Subcutaneous abdominal adipose tissue (tissue), 5 donors: ENCODE results near the gene TTC34.

Experiments
- H3K27ac ChIP-seq: one replicate; pipeline ENCODE4 v1.7.0; 2013; ENCODE audit warnings: low read depth, mild to moderate bottlenecking, inconsistent platforms, low read length, moderate library complexity
- H3K27me3 ChIP-seq, 5 donors: one replicate each; pipeline ENCODE4 v1.7.0; 2013; ENCODE audit warnings: low read length in 5 of 5, inconsistent platforms in 1 of 5; ENCODE audit not compliant: control insufficient read depth in 5 of 5, insufficient read depth in 4 of 5
- H3K36me3 ChIP-seq, 5 donors: one replicate each; pipeline ENCODE4 v1.7.0; 2013; ENCODE audit warnings: low read length in 5 of 5; ENCODE audit not compliant: control insufficient read depth in 5 of 5, insufficient read depth in 5 of 5
- H3K4me1 ChIP-seq, 5 donors: one replicate each; pipeline ENCODE4 v1.7.0; 2013; ENCODE audit warnings: low read length in 5 of 5, mild to moderate bottlenecking in 3 of 5, moderate library complexity in 1 of 5; ENCODE audit not compliant: control insufficient read depth in 5 of 5, insufficient read depth in 5 of 5
- H3K4me3 ChIP-seq, 5 donors: one replicate each; pipeline ENCODE4 v1.7.0; 2013; ENCODE audit warnings: low read length in 5 of 5, low read depth in 1 of 5
- H3K9ac ChIP-seq, 5 donors: one replicate each; pipeline ENCODE4 v1.7.0; 2013; ENCODE audit warnings: low read length in 5 of 5, mild to moderate bottlenecking in 4 of 5, moderate library complexity in 3 of 5
- H3K9me3 ChIP-seq, 5 donors: one replicate each; pipeline ENCODE4 v1.7.0; 2013; ENCODE audit warnings: low read length in 5 of 5; ENCODE audit not compliant: control insufficient read depth in 5 of 5
- donor health status: healthy.
- donor health status: healthy.
- donor health status: healthy.
- donor health status: healthy.
- donor health status: healthy.

Gene TTC34

DNA sequence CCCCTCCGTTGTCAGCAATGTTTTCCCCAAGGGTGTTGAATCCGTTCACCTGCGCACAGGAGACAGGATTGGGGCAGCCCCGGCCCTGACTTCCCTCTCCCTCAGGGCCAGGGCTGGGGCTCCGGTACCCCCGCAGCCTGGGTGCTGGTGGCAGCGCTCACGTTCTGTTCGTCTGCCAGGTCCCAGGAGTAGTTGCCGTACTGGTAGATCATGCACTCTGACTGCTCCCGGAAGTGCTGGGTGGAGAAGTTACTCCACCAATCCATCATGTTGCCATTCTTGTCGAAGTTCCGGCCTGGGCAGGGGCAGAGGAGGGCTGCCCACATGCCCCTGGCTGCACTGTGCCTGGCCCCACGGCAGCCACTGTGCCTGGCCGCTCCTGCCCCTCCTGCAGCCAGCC lies 208.8 kb downstream of the TTC34 start:
- no peak overlapping the region for H3K27ac ChIP-seq
- H3K36me3 ChIP-seq: peaks cover 0 to 17% (median 8%) of the 10 kb centered on the region in 5 donors
- H3K4me3 ChIP-seq: peak overlapping the region in 2 of 5 donors; percentile 59 to 60
- peaks cover 3 to 23% (median 19%) of the 10 kb centered on the region in 5 donors for H3K27me3 ChIP-seq
- peak overlapping the region in 2 of 5 donors; percentile 19 to 58 for H3K9ac ChIP-seq
- peaks cover 0 to 27% (median 22%) of the 10 kb centered on the region in 5 donors for H3K4me1 ChIP-seq
- H3K9me3 ChIP-seq: no peaks in the 10 kb centered on the region

- Histone ChIP-seq H3K4me1 (peaks cover 0 to 34% (median 30%) of the 10 kb centered on the region in 5 donors), H3K9me3 (no peaks in the 10 kb centered on the region), H3K9ac (no peak overlapping the region), H3K4me3 (no peak overlapping the region), H3K36me3 (peaks cover 0 to 17% (median 8%) of the 10 kb centered on the region in 5 donors), H3K27ac (no peak overlapping the region), H3K27me3 (peaks cover 0 to 23% (median 15%) of the 10 kb centered on the region in 5 donors)
Measured at GRCh38 chr1:2591581-2592261, 209.8 kb downstream of the TTC34 start.

DNA sequence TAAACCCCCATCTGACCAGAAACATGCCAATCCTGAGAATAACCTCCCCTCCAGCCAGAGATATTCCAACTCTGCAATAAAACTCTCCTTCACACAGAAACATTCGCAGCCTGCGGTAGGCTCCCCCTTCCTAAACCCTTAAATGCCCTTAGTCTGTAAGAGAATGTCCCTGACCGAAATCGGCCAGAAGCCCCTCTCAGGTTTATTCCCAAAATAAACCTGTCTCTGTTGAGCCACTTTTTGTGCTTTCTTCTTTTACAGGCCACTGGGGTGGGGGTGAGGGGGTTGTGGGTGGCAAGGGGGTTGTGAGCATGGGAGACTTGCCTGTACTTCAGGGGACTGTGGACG lies 210.3 kb downstream of the TTC34 start:
- Histone ChIP-seq H3K27ac (no peak overlapping the region), H3K4me1 (peaks cover 0 to 34% (median 30%) of the 10 kb centered on the region in 5 donors), H3K36me3 (peaks cover 0 to 17% (median 8%) of the 10 kb centered on the region in 5 donors), H3K9me3 (no peaks in the 10 kb centered on the region), H3K4me3 (no peak overlapping the region), H3K9ac (no peak overlapping the region), H3K27me3 (peaks cover 0 to 23% (median 15%) of the 10 kb centered on the region in 5 donors)

DNA sequence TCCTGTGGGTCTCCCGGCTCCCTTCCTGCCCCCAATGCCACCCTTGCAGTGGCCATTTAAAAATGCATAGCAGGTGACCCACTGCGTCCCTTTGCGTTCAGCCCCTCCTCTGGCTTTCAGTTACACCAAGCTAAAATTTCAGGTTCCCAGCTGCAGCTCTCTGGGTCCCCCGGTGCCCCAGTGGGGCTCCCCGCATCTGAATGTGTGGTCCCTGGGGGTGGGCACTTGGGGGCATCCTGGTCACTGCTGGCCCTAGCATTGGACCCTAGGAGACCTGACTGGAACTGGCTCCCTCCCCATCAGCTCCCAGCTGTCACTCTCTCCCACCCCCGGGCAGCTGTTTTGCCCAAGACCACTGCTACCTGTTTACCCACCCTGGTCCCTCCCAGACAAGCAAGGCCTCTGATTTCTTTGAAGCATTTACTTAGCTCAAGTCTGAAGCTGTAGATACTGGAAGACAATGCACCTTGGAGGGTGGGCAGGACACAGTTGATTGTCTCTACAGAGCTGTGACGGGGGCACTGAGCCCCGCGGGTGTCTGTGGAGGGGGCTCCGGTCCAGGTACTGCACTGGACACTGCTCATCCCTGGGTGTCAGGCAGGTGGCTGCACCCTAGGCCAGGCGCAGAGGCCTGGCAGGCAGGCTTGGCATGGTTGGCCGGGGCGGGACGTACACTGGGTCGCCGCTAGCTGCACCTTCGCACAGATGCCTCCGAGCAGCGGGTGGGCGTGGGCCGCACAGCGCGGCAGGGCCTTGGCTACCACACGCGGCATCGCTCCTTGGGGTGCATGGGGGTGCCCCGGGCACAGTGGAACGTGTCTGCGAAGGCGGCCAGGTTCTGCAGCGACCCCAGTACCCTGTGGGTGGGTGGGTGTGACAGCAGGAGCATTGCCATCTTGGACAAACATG lies 211.0 kb downstream of the TTC34 start:
- Histone ChIP-seq H3K27me3 (peaks cover 0 to 23% (median 15%) of the 10 kb centered on the region in 5 donors), H3K4me1 (peaks cover 0 to 37% (median 33%) of the 10 kb centered on the region in 5 donors), H3K36me3 (peaks cover 0 to 17% (median 8%) of the 10 kb centered on the region in 5 donors), H3K27ac (no peak overlapping the region), H3K4me3 (no peak overlapping the region), H3K9me3 (no peaks in the 10 kb centered on the region), H3K9ac (no peak overlapping the region)

DNA sequence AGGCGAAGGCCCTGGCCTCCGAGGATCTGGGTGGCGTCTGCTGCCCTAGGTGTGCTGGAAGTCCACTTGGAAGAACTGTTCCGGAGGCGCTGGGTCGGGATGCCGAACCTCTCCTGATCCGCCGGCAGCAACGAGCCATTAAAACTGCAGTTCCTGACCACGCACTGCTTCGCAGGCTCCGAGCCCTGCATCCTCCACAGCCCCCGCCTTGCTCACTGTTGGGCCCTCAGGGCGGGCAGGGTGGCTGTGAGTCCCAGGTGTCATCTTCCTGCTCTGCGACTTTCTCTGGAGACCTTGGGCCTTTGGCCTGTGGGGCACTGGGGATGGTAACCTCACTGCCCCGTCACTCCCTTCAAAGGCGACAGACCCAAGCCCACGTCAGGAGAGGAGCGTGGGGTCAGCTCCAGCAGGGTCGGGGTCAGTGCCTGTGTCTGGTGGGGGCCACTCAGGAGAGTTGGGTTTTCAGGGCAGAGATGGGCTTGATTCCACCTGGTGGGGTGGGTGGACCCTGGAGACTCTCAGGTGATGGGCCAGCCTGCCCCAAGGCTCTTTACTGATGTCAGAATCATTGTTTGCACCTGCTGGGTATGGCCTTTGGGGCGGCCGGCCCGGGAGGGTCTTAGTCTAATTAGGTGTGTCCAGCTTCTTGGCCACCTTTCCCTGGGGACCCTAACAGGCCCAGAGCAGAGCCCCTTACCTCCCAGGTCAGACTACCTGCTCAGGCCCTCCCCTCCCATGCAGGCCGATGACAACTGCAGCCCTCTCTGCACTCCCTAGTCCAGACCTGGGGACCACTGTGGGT lies 211.9 kb downstream of the TTC34 start:
- H3K27me3 ChIP-seq: peaks cover 0 to 17% (median 12%) of the 10 kb centered on the region in 5 donors
- peaks cover 0 to 46% (median 42%) of the 10 kb centered on the region in 5 donors for H3K4me1 ChIP-seq
- no peaks in the 10 kb centered on the region for H3K9me3 ChIP-seq
- H3K9ac ChIP-seq: no peak overlapping the region
- peaks cover 0 to 17% (median 8%) of the 10 kb centered on the region in 5 donors for H3K36me3 ChIP-seq
- no peak overlapping the region for H3K4me3 ChIP-seq
- no peak overlapping the region for H3K27ac ChIP-seq

- H3K4me3 ChIP-seq: no peak overlapping the region
- peaks cover 0 to 13% (median 5%) of the 10 kb centered on the region in 5 donors for H3K27me3 ChIP-seq
- peaks cover 0 to 17% (median 8%) of the 10 kb centered on the region in 5 donors for H3K36me3 ChIP-seq
- H3K9ac ChIP-seq: no peak overlapping the region
- no peaks in the 10 kb centered on the region for H3K9me3 ChIP-seq
- H3K27ac ChIP-seq: no peak overlapping the region
- H3K4me1 ChIP-seq: peaks cover 0 to 45% (median 40%) of the 10 kb centered on the region in 5 donors
Measured at GRCh38 chr1:2588661-2589430, 212.6 kb downstream of the TTC34 start.

DNA sequence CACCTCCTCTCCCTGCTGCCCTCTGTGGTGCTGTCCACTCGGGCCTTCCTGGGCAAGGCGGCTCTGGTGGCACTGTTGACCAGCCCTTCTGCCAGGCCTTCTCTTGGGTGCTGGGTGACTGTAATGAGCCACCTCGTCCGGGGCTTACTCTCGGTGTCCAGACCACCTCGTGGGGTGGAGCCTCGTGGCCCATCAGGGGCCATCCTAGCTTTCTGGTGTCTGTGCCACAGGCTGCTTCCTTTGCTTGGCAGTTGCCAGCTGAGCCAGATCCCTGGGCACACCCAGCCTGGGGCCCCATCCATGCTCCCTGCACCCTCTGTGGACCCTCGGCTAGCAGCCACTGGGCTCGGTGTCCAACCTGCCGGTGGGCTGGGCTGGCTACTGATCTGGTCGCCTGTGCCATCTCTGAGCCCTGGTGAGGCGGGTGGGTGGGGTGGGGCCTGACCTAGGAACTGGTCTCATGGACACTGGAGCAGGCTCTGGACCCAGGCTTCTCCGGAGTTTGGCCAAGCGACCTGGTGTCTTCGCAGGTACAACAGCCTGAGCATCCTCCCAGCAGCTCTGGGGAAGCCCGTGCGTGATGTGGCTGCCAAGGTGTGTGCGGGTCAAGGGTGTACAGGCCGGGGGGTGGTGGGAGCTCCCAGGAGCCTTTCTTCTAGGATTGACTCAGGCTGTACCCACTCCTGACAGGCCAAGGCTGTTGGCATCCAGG lies 213.5 kb downstream of the TTC34 start:
- peak overlapping the region in 1 of 5 donors; percentile 79 for H3K4me3 ChIP-seq

DNA sequence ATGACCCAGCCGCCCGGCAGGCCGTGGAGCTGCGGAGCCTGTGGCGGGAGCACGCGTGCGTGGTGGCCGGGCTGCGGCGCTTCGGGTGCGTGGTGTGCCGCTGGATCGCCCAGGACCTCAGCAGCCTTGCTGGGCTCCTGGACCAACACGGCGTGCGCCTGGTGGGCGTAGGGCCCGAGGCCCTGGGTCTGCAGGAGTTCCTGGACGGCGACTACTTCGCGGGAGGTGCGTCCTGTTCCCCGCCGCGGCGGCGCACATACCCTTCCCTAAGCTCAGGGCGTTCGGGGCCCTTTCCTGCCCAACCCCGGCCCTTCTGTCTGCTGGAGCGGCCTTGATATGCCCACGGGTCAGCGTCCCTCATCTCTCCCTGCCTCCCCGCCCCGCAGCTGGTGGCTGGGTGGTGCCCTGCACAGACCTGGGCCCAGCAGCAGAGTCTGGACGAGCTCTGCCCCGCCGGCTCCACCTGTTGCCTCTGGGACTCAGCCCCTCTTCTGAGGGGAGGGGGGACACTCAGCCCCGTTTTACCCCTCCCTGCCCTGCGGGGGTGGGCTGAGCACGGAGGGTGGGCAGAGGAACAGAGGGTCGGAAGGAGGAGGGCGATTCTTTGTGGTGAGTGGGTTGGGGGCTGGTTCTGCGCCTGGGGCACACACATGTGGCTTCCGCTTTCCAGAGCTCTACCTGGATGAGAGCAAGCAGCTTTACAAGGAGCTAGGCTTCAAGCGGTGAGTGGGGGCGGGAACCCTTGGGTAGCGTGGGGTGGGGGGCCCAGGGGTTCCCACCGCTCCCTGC lies 214.2 kb downstream of the TTC34 start:
- Histone ChIP-seq H3K4me1 (peaks cover 0 to 41% (median 31%) of the 10 kb centered on the region in 5 donors), H3K4me3 (peak overlapping the region in 4 of 5 donors; percentile 68 to 90 (median 78)), H3K27me3 (peaks cover 0 to 3% (median 0%) of the 10 kb centered on the region in 5 donors), H3K27ac (no peak overlapping the region), H3K9ac (peak overlapping the region in 3 of 5 donors; percentile 68 to 83 (median 75)), H3K36me3 (peaks cover 0 to 17% (median 8%) of the 10 kb centered on the region in 5 donors), H3K9me3 (no peaks in the 10 kb centered on the region)

More for the DNA sequence above, 213.5 kb downstream of the TTC34 start:
- peak overlapping the region in 2 of 5 donors; percentile 20 to 75 for H3K9ac ChIP-seq
- peaks cover 0 to 7% (median 0%) of the 10 kb centered on the region in 5 donors for H3K27me3 ChIP-seq
- no peak overlapping the region for H3K27ac ChIP-seq
- peaks cover 0 to 43% (median 37%) of the 10 kb centered on the region in 5 donors for H3K4me1 ChIP-seq
- peaks cover 0 to 17% (median 8%) of the 10 kb centered on the region in 5 donors for H3K36me3 ChIP-seq
- no peaks in the 10 kb centered on the region for H3K9me3 ChIP-seq
